HEK293 (cell line): Measurements from ENCODE around the gene ROR2.
A peak's percentile ranks its signal among the peaks of the same experiment; 100 is the strongest.

Source experiments
- CTCF ChIA-PET: fragments of 350-600 bp; formaldehyde crosslinking; extraction: SDS; loops from one replicate; lab custom pipeline; 2021; ENCODE audit warnings: antibody characterized with exemption; lab: Yijun Ruan, JAX
- POLR2A ChIA-PET: fragments of 300-600 bp; formaldehyde crosslinking; extraction: SDS; loops from one replicate; lab custom pipeline; 2020; ENCODE audit warnings: antibody characterized with exemption, inconsistent platforms; lab: Yijun Ruan, JAX
- H3K27ac ChIP-seq: fragments of 200-500 bp; sonication (Bioruptor generic); 2 replicates; pipeline ENCODE4 v1.5.1; 2014; ENCODE audit warnings: low read depth, low read length, control low read depth, inconsistent platforms; ENCODE audit errors: extremely low read depth
- H3K36me3 ChIP-seq, 2 experiments: fragments of 200-500 bp in 1 of 2; sonication (Bioruptor generic) in 1 of 2; 1 replicate in 1 of 2; 2 replicates in 1 of 2; pipeline ENCODE4 v1.5.1; 2014 to 2017; ENCODE audit warnings: inconsistent platforms in 2 of 2, low read length in 2 of 2; ENCODE audit not compliant: control insufficient read depth in 2 of 2, insufficient read depth in 1 of 2
- H3K4me1 ChIP-seq: fragments of 200-500 bp; sonication (Bioruptor generic); 2 replicates; pipeline ENCODE4 v1.5.1; 2014; ENCODE audit warnings: mild to moderate bottlenecking, low read length, inconsistent platforms; ENCODE audit not compliant: control insufficient read depth, insufficient read depth
- H3K4me3 ChIP-seq: 2 replicates; pipeline ENCODE4 v1.5.1; 2011; ENCODE audit warnings: low read depth, mild to moderate bottlenecking, control low read depth, low read length, moderate library complexity
- H3K9me3 ChIP-seq: fragments of 200-500 bp; sonication (Bioruptor generic); 2 replicates; pipeline ENCODE4 v1.5.1; 2014; ENCODE audit warnings: low read depth, low read length, inconsistent platforms; ENCODE audit not compliant: control insufficient read depth, insufficient read depth
- AEBP2 ChIP-seq: fragments of 450-650 bp; formaldehyde crosslinking; IDR thresholded peaks from 2 replicates; pipeline ENCODE4 v1.5.1; 2016; ENCODE audit warnings: missing biosample characterization, missing genetic modification characterization, borderline replicate concordance
- BCL6B ChIP-seq: fragments of 450-650 bp; formaldehyde crosslinking; IDR thresholded peaks from 2 replicates; pipeline ENCODE4 v1.5.1; 2017; ENCODE audit warnings: missing biosample characterization, missing genetic modification characterization
- GLIS2 ChIP-seq: fragments of 450-650 bp; formaldehyde crosslinking; IDR thresholded peaks from 2 replicates; pipeline ENCODE4 v1.5.1; 2016; ENCODE audit warnings: missing biosample characterization, missing genetic modification characterization
- PATZ1 ChIP-seq: fragments of 450-650 bp; formaldehyde crosslinking; IDR thresholded peaks from 2 replicates; pipeline ENCODE4 v1.5.1; 2016; ENCODE audit warnings: missing biosample characterization, missing genetic modification characterization
- SETDB1 ChIP-seq: IDR thresholded peaks from one replicate; pipeline ENCODE4 v1.6.1; 2017; ENCODE audit warnings: mild to moderate bottlenecking, low read length, moderate library complexity, mixed read lengths; ENCODE audit not compliant: insufficient read length
- TRIM28 ChIP-seq: IDR thresholded peaks from 2 replicates; pipeline ENCODE4 v1.6.1; 2011; ENCODE audit warnings: low read length, control low read depth, borderline replicate concordance
- ZBTB6 ChIP-seq: fragments of 450-650 bp; formaldehyde crosslinking; IDR thresholded peaks from 2 replicates; pipeline ENCODE4 v1.5.1; 2017; ENCODE audit warnings: missing biosample characterization, missing genetic modification characterization
- ZNF133 ChIP-seq: fragments of 450-650 bp; formaldehyde crosslinking; IDR thresholded peaks from 2 replicates; pipeline ENCODE4 v1.5.1; 2016; ENCODE audit warnings: missing biosample characterization, missing genetic modification characterization
- ZNF146 ChIP-seq: fragments of 450-650 bp; formaldehyde crosslinking; IDR thresholded peaks from 2 replicates; pipeline ENCODE4 v1.5.1; 2016; ENCODE audit warnings: missing biosample characterization, missing genetic modification characterization
- ZNF23 ChIP-seq: fragments of 450-650 bp; formaldehyde crosslinking; IDR thresholded peaks from 2 replicates; pipeline ENCODE4 v1.5.1; 2016; ENCODE audit warnings: missing biosample characterization, missing genetic modification characterization, borderline replicate concordance
- ZNF274 ChIP-seq, 2 experiments: fragments of 200-500 bp in 1 of 2; fragments of 450-650 bp in 1 of 2; sonication (Bioruptor generic) in 1 of 2; formaldehyde crosslinking in 1 of 2; IDR thresholded peaks; 2 replicates each; pipeline versions ENCODE4 v1.5.1 to v1.6.1; 2014 to 2016; ENCODE audit warnings: borderline replicate concordance in 1 of 2, inconsistent platforms in 1 of 2, low read length in 1 of 2, missing biosample characterization in 1 of 2, missing genetic modification characterization in 1 of 2
- ZNF280C ChIP-seq: fragments of 450-650 bp; formaldehyde crosslinking; IDR thresholded peaks from 2 replicates; pipeline ENCODE4 v1.5.1; 2016; ENCODE audit warnings: missing biosample characterization, missing genetic modification characterization
- ZNF449 ChIP-seq: fragments of 450-650 bp; formaldehyde crosslinking; IDR thresholded peaks from 2 replicates; pipeline ENCODE4 v1.5.1; 2017; ENCODE audit warnings: missing biosample characterization, mild to moderate bottlenecking, missing genetic modification characterization, moderate library complexity
- ZNF48 ChIP-seq: fragments of 450-650 bp; formaldehyde crosslinking; IDR thresholded peaks from 2 replicates; pipeline ENCODE4 v1.5.1; 2016; ENCODE audit warnings: missing biosample characterization, missing genetic modification characterization
- ZNF529 ChIP-seq: fragments of 450-650 bp; formaldehyde crosslinking; IDR thresholded peaks from 2 replicates; pipeline ENCODE4 v1.5.1; 2017; ENCODE audit warnings: missing genetic modification characterization, missing biosample characterization; ENCODE audit not compliant: insufficient replicate concordance
- ZNF561 ChIP-seq: fragments of 450-650 bp; IDR thresholded peaks from 2 replicates; pipeline ENCODE4 v1.5.1; 2018; ENCODE audit warnings: missing biosample characterization, missing genetic modification characterization, borderline replicate concordance
- ZNF600 ChIP-seq: fragments of 450-650 bp; formaldehyde crosslinking; IDR thresholded peaks from 2 replicates; pipeline ENCODE4 v1.5.1; 2016; ENCODE audit warnings: missing biosample characterization, missing genetic modification characterization
- ZNF626 ChIP-seq: fragments of 450-650 bp; sonication (Bioruptor Pico); formaldehyde crosslinking; IDR thresholded peaks from 2 replicates; pipeline ENCODE4 v1.5.1; 2018; ENCODE audit warnings: missing biosample characterization, missing genetic modification characterization, inconsistent platforms
- ZNF660 ChIP-seq: fragments of 450-650 bp; IDR thresholded peaks from 2 replicates; pipeline ENCODE4 v1.5.1; 2018; ENCODE audit warnings: missing biosample characterization, mild to moderate bottlenecking, missing genetic modification characterization
- ZNF830 ChIP-seq: fragments of 450-650 bp; IDR thresholded peaks from 2 replicates; pipeline ENCODE4 v1.5.0; 2018; ENCODE audit warnings: missing biosample characterization, missing genetic modification characterization, low read depth, mild to moderate bottlenecking, moderate library complexity
- ZNF837 ChIP-seq: fragments of 450-650 bp; formaldehyde crosslinking; IDR thresholded peaks from 2 replicates; pipeline ENCODE4 v1.5.1; 2016; ENCODE audit warnings: missing biosample characterization, missing genetic modification characterization

ROR2 gene

GRCh38 chr9:91930475-91930874 is 19.6 kb downstream of the ROR2 start:
- H3K4me3 ChIP-seq, result no peak overlapping the region
- no peaks in the 10 kb centered on the region for H3K9me3 ChIP-seq
- H3K27ac ChIP-seq, result no peak overlapping the region
- no peaks in the 10 kb centered on the region for H3K4me1 ChIP-seq
- no peaks in the 10 kb centered on the region for H3K36me3 ChIP-seq
- ChIA-PET POLR2A (no interaction called here), CTCF (interaction anchor here (0.7 kb wide), 1 partner anchor 16 kb away, joined by 4 read pairs; no protein-coding TSS in a partner anchor)
- TF ChIP-seq ZNF133 (tag by site-specific recombination), result peak; percentile 99
- TF ChIP-seq TRIM28, result peak; percentile 95; the same call in 1 of the 2 replicates
- TF ChIP-seq ZNF561, result peak; percentile 92
- no peak for TF ChIP-seq ZNF48
- TF ChIP-seq ZNF274 (IDR thresholded peaks at IDR 0.05; ENCODE audit: low read length), result no peak
- TF ChIP-seq ZNF274 (tag by site-specific recombination; IDR thresholded peaks at IDR 0.05; ENCODE audit: borderline replicate concordance), result no peak
- peak; percentile 100 for TF ChIP-seq SETDB1
- TF ChIP-seq ZNF626 (tag by site-specific recombination), result peak; percentile 89; the same call in 1 of the 2 replicates
- peak; percentile 62 for TF ChIP-seq ZNF529 (tag by site-specific recombination)

- no peaks in the 10 kb centered on the region for H3K9me3 ChIP-seq
- no peaks in the 10 kb centered on the region for H3K36me3 ChIP-seq
- ChIA-PET CTCF (interaction anchor here (0.7 kb wide), 1 partner anchor 27 kb away, joined by 3 read pairs; no protein-coding TSS in a partner anchor), POLR2A (no interaction called here)
- no peak overlapping the region for H3K4me3 ChIP-seq
- TF ChIP-seq ZNF449 (tag by site-specific recombination) (no peak), ZNF660 (tag by site-specific recombination) (no peak), ZNF830 (tag by site-specific recombination) (no peak)
- H3K27ac ChIP-seq, result no peak overlapping the region
- no peaks in the 10 kb centered on the region for H3K4me1 ChIP-seq
Observed at GRCh38 chr9:91929331-91929730, 20.7 kb downstream of the ROR2 start.

GRCh38 chr9:91927922-91928510 is 22.0 kb downstream of the ROR2 start:
- H3K9me3 ChIP-seq, result no peaks in the 10 kb centered on the region
- H3K4me3 ChIP-seq, result no peak overlapping the region
- no peaks in the 10 kb centered on the region for H3K36me3 ChIP-seq
- H3K4me1 ChIP-seq, result no peaks in the 10 kb centered on the region
- H3K27ac ChIP-seq, result no peak overlapping the region
- CTCF ChIA-PET, result no interaction called here
- POLR2A ChIA-PET, result no interaction called here
- TF ChIP-seq ZNF280C (tag by site-specific recombination), result no peak
- no peak for TF ChIP-seq GLIS2 (tag by site-specific recombination)
- TF ChIP-seq ZNF600 (tag by site-specific recombination), result no peak
- TF ChIP-seq ZNF146 (tag by site-specific recombination), result no peak
- TF ChIP-seq ZNF23 (tag by site-specific recombination), result no peak
- no peak for TF ChIP-seq AEBP2 (tag by site-specific recombination)
- TF ChIP-seq ZBTB6 (tag by site-specific recombination), result no peak
- TF ChIP-seq BCL6B (tag by site-specific recombination), result no peak
- no peak for TF ChIP-seq PATZ1
- no peak for TF ChIP-seq ZNF837 (tag by site-specific recombination)
